SU-DHL-6 (cell line): Measurements from ENCODE around the gene PXN.

ENCODE experiments used
- H2AFZ ChIP-seq: fragments of 200-600 bp; sonication (generic); 2 replicates; pipeline ENCODE4 v1.6.1; 2014; ENCODE audit warnings: low read depth, mild to moderate bottlenecking, moderate library complexity, mixed read lengths, antibody characterized with exemption, low read length; ENCODE audit not compliant: severe bottlenecking
- H3F3A ChIP-seq: fragments of 200-600 bp; shearing (Covaris generic); 2 replicates; pipeline ENCODE4 v1.6.0; 2016; ENCODE audit warnings: antibody characterized with exemption, mild to moderate bottlenecking; ENCODE audit not compliant: insufficient read depth
- H3K27ac ChIP-seq: fragments of 200-600 bp; sonication (generic); 2 replicates; pipeline ENCODE4 v1.5.1; 2016; ENCODE audit warnings: low read depth, mild to moderate bottlenecking, low read length, moderate library complexity, mixed read lengths
- H3K27me3 ChIP-seq: fragments of 200-600 bp; sonication (generic), shearing (Covaris generic); 2 replicates; pipeline ENCODE4 v1.6.0; 2014; ENCODE audit warnings: mild to moderate bottlenecking, low read length
- H3K36me3 ChIP-seq: fragments of 200-600 bp; sonication (generic); 2 replicates; pipeline ENCODE4 v1.6.1; 2014; ENCODE audit warnings: mild to moderate bottlenecking, low read length, mixed read lengths
- H3K4me2 ChIP-seq: fragments of 300-600, 200-600 bp; shearing (Covaris generic), sonication (generic); 2 replicates; pipeline ENCODE4 v1.6.0; 2014; ENCODE audit warnings: low read length, low read depth, mild to moderate bottlenecking; ENCODE audit not compliant: poor library complexity, severe bottlenecking
- H3K4me3 ChIP-seq: fragments of 200-600 bp; sonication (generic); 2 replicates; pipeline ENCODE4 v1.5.1; 2014; ENCODE audit warnings: antibody characterized with exemption, low read length, mild to moderate bottlenecking, mixed read lengths; ENCODE audit not compliant: insufficient read depth, poor library complexity, severe bottlenecking
- H3K79me2 ChIP-seq: fragments of 200-600 bp; sonication (generic); 2 replicates; pipeline ENCODE4 v1.6.1; 2014; ENCODE audit warnings: mild to moderate bottlenecking, low read length, moderate library complexity; ENCODE audit not compliant: insufficient read depth
- H3K9ac ChIP-seq: fragments of 200-600 bp; sonication (generic); 2 replicates; pipeline ENCODE4 v1.7.0; 2014; ENCODE audit warnings: mild to moderate bottlenecking, low read length
- H3K9me2 ChIP-seq: fragments of 200-600 bp; sonication (generic); replicated peaks from 2 replicates; pipeline ENCODE4 v1.6.1; 2014; ENCODE audit warnings: low read length; ENCODE audit not compliant: insufficient read depth
- H3K9me3 ChIP-seq: fragments of 200-600 bp; sonication (generic); 2 replicates; pipeline ENCODE4 v1.6.1; 2014; ENCODE audit warnings: low read length, mixed read lengths; ENCODE audit not compliant: insufficient read depth
- H4K20me1 ChIP-seq: fragments of 200-600 bp; sonication (generic); 2 replicates; pipeline ENCODE4 v1.6.1; 2014; ENCODE audit warnings: low read depth, mild to moderate bottlenecking, antibody characterized with exemption, low read length, moderate library complexity, mixed read lengths
- EZH2phosphoT487 ChIP-seq: fragments of 200-600 bp; sonication (generic), shearing (Covaris generic); conservative IDR thresholded peaks from 2 replicates; pipeline ENCODE4 v1.6.1; 2018; ENCODE audit warnings: mild to moderate bottlenecking, antibody characterized with exemption, low read length, moderate library complexity, mixed read lengths
- TF ChIP-seq, protein P1 (sequence below): fragments of 200-600 bp; sonication (generic); IDR thresholded peaks from one replicate; pipeline ENCODE4 v1.5.1; 2017; ENCODE audit warnings: antibody characterized with exemption, mild to moderate bottlenecking, low read length, moderate library complexity; ENCODE audit not compliant: insufficient read depth, poor library complexity, severe bottlenecking

Gene PXN

DNA sequence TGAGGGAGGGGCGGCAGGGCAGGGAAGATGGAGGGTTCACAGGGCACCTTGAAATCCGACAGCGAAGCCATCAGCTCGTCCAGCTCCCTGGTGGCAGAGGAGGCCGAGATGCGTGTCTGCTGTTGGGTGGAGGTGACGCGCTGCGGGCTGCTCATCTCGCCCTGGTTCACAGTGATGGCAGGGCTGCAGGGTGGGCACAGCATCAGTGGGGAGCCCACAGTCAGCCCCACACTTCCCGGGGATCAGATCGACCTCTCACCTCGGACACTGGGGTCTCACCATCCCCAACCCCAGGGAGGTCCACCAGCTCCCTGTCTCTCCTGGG, 44.0 kb downstream of the PXN start:
- TF ChIP-seq, protein P1, sequence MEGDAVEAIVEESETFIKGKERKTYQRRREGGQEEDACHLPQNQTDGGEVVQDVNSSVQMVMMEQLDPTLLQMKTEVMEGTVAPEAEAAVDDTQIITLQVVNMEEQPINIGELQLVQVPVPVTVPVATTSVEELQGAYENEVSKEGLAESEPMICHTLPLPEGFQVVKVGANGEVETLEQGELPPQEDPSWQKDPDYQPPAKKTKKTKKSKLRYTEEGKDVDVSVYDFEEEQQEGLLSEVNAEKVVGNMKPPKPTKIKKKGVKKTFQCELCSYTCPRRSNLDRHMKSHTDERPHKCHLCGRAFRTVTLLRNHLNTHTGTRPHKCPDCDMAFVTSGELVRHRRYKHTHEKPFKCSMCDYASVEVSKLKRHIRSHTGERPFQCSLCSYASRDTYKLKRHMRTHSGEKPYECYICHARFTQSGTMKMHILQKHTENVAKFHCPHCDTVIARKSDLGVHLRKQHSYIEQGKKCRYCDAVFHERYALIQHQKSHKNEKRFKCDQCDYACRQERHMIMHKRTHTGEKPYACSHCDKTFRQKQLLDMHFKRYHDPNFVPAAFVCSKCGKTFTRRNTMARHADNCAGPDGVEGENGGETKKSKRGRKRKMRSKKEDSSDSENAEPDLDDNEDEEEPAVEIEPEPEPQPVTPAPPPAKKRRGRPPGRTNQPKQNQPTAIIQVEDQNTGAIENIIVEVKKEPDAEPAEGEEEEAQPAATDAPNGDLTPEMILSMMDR, result no peak
- no peak for TF ChIP-seq EZH2phosphoT487
- H3K27me3 ChIP-seq, result no peaks in the 10 kb centered on the region
- H3F3A ChIP-seq, result no peaks in the 10 kb centered on the region
- H3K27ac ChIP-seq, result no peak overlapping the region
- no peak overlapping the region for H2AFZ ChIP-seq
- H3K9me3 ChIP-seq, result no peaks in the 10 kb centered on the region
- H3K9me2 ChIP-seq, result no peaks in the 10 kb centered on the region
- no peaks in the 10 kb centered on the region for H3K79me2 ChIP-seq
- H4K20me1 ChIP-seq, result no peaks in the 10 kb centered on the region
- H3K4me3 ChIP-seq, result no peak overlapping the region
- H3K36me3 ChIP-seq, result no peaks in the 10 kb centered on the region
- no peak overlapping the region for H3K9ac ChIP-seq
- H3K4me2 ChIP-seq, result no peak overlapping the region

DNA sequence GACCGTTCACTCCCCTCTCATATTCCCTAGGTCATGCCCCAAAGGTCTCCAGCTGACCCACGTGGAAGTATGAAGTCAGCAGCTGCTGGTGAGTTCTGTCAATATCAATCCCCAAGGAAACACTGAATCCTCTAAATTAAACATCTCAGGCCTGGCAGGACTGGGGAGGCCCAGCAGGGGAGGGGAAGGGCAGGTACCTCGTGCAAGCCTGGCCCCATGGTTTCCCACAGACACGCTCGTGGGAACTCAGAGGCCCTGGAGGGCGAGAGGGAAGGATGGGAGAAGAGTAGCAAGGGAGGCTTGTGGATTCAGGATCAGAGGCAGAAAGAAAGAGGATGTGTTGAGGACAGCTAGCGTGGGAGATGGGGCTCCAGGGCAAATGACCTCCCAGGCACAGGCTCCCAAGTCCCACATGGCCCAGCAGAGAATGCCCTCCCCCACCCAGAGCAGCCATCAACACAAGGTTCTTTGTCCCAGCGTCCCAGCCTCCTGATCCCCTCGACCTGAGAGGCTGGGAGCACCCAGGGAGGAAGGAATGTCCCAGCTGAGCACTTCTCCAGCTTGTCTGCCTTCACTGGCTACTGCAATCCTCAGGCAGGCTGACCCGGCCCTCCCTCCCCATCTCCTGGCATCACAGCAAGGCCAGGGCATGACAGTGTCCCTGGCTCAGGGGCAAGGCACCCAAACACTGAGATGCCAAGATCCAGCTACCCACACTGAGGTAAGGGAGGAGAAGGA, 44.5 kb downstream of the PXN start:
- Histone ChIP-seq H3K4me2 (no peak overlapping the region), H3K9me2 (no peaks in the 10 kb centered on the region), H4K20me1 (no peaks in the 10 kb centered on the region), H3K27ac (no peak overlapping the region), H3K27me3 (no peaks in the 10 kb centered on the region), H3K4me3 (no peak overlapping the region), H3F3A (no peaks in the 10 kb centered on the region), H3K79me2 (no peaks in the 10 kb centered on the region), H3K9me3 (no peaks in the 10 kb centered on the region), H2AFZ (no peak overlapping the region), H3K36me3 (no peaks in the 10 kb centered on the region), H3K9ac (no peak overlapping the region)
- TF ChIP-seq, protein P1, result no peak
- TF ChIP-seq EZH2phosphoT487, result no peak

DNA sequence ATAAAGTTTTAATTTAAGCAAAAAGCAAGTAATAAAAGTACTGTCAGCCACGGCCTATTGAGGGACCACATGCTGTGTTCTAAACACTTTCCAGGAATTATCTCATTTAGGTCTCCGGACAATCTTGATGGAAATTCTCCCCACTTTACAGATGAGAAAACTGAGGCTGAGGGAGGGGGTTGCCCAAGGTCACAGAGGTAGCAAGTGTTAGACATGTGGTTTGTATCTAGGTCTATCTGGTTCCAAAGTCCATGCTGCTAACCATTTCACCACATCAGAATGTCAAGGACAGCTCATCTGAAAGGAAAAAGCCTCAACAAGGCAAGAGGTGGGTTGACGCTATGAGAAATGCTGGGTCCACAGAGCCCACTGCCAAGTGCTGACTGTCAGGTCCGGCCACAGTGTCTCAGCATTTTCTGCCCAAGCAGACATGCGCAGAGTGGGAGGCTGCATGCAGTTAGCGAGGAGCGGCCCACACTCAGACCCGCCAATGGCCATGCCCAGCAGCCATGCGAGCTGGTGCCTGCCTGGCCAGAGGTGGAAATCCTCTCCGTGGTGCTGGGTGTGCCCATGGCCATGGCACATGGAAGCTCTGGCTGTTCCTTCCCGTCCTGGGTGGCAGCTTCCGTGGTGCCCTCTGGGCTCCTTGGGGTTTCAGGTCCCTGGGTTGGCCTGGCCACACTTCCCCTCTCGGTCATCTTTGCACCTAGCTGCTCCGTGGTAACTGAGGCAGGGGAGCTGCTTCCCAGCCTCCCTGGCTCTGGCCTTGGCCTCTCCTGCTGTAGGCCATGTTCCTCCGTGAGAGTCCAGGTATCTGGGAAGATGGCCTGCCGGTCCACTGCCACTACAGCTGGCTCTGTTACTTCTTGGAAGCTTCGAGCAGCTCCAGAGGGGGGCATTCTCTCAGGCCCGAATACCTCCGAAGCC, 46.6 kb downstream of the PXN start:
- H3K27ac ChIP-seq, result no peak overlapping the region
- no peak for TF ChIP-seq EZH2phosphoT487
- TF ChIP-seq, protein P1, result no peak
- H3F3A ChIP-seq, result no peaks in the 10 kb centered on the region
- no peaks in the 10 kb centered on the region for H3K9me2 ChIP-seq
- H2AFZ ChIP-seq, result no peak overlapping the region
- H4K20me1 ChIP-seq, result no peaks in the 10 kb centered on the region
- H3K9ac ChIP-seq, result no peak overlapping the region
- no peaks in the 10 kb centered on the region for H3K36me3 ChIP-seq
- H3K79me2 ChIP-seq, result no peaks in the 10 kb centered on the region
- no peak overlapping the region for H3K4me2 ChIP-seq
- H3K9me3 ChIP-seq, result no peaks in the 10 kb centered on the region
- H3K4me3 ChIP-seq, result no peak overlapping the region
- no peaks in the 10 kb centered on the region for H3K27me3 ChIP-seq
